SHP77 (cell line): ENCODE results near the gene SLC16A9.
"Not testable (repeated sequence)": the region's sequence is repeated elsewhere in the genome, so short reads cannot be mapped to it uniquely, and the experiment has no call there.

ENCODE experiments used
- DNase-seq, 2 experiments: peaks; one replicate each; lab custom pipeline; 2025; lab: John Stamatoyannopoulos, UW

Gene SLC16A9

GRCh38 chr10:59709395-59710125 lies at the start of gene SLC16A9:
Gene SLC16A9 (minus strand): TSS chr10:59709850. CDS start chr10:59684291, 25,559 bp downstream.
- peak in 1 of 2 experiments; percentile 25 for DNase-seq

- no peak for DNase-seq
These were observed 48.3 kb upstream of the SLC16A9 start for GRCh38 chr10:59757966-59758365.

- no peak for DNase-seq
These were observed 45.3 kb upstream of the SLC16A9 start for GRCh38 chr10:59754951-59755350.

- no peak for DNase-seq
These were observed 43.6 kb upstream of the SLC16A9 start, which contains the start of gene MRLN for GRCh38 chr10:59753267-59753666. Gene MRLN (minus strand): TSS chr10:59753455.

GRCh38 chr10:59752278-59752940 lies 42.8 kb upstream of the SLC16A9 start:
- DNase-seq: no peak

- no peak for DNase-seq
These were observed 40.7 kb upstream of the SLC16A9 start for GRCh38 chr10:59750155-59750945.

- DNase-seq: no peak
These were observed 39.2 kb upstream of the SLC16A9 start for GRCh38 chr10:59748834-59749233.

GRCh38 chr10:59745163-59745650 lies 35.6 kb upstream of the SLC16A9 start:
- no peak for DNase-seq

- not testable (repeated sequence) for DNase-seq
These were observed 35.1 kb upstream of the SLC16A9 start for GRCh38 chr10:59744762-59745161.

GRCh38 chr10:59744156-59744555 lies 34.5 kb upstream of the SLC16A9 start:
- DNase-seq: not testable (repeated sequence)

- DNase-seq: no peak
These were observed 31.9 kb upstream of the SLC16A9 start for GRCh38 chr10:59741583-59741982.

GRCh38 chr10:59741048-59741447 lies 31.4 kb upstream of the SLC16A9 start:
- no peak for DNase-seq

GRCh38 chr10:59736749-59737148 lies 27.1 kb upstream of the SLC16A9 start:
- DNase-seq: no peak

- DNase-seq: no peak
These were observed 25.6 kb upstream of the SLC16A9 start for GRCh38 chr10:59735296-59735695.

GRCh38 chr10:59734014-59734462 lies 24.4 kb upstream of the SLC16A9 start:
- DNase-seq: no peak

GRCh38 chr10:59733321-59734013 lies 23.8 kb upstream of the SLC16A9 start:
- DNase-seq: not testable (repeated sequence)

GRCh38 chr10:59732849-59733248 lies 23.2 kb upstream of the SLC16A9 start:
- not testable (repeated sequence) for DNase-seq

- not testable (repeated sequence) for DNase-seq
These were observed 19.5 kb upstream of the SLC16A9 start for GRCh38 chr10:59729167-59729566.

- no peak for DNase-seq
These were observed 14.7 kb upstream of the SLC16A9 start for GRCh38 chr10:59724098-59724938.

- DNase-seq: no peak
These were observed 10.7 kb upstream of the SLC16A9 start for GRCh38 chr10:59720377-59720776.

- DNase-seq: no peak
These were observed 9.7 kb upstream of the SLC16A9 start for GRCh38 chr10:59719374-59719773.
